Hepatocyte (in vitro differentiated cells): Measurements from ENCODE around the gene DCAF17. TPM values are rescaled to one million over a fixed set of nuclear protein-coding genes. Genes with fewer than 3 reads are reported as not detected.
"Not testable (repeated sequence)": the region's sequence is repeated elsewhere in the genome, so short reads cannot be mapped to it uniquely, and the experiment has no call there.

Experiments used
- DNase-seq: peaks from one replicate; pipeline ENCODE4 v3.0.0-alpha.2; 2016; ENCODE audit warnings: low spot score
- H2AFZ ChIP-seq: fragments of 200-600 bp; sonication (generic); 2 replicates; pipeline ENCODE4 v1.6.0; 2016; ENCODE audit warnings: antibody characterized with exemption, mild to moderate bottlenecking
- H3K27ac ChIP-seq: fragments of 200-600 bp; sonication (generic); 2 replicates; pipeline ENCODE4 v1.5.1; 2016; ENCODE audit warnings: mild to moderate bottlenecking
- H3K27me3 ChIP-seq: fragments of 200-600 bp; sonication (generic); 2 replicates; pipeline ENCODE4 v1.6.1; 2016
- H3K36me3 ChIP-seq: fragments of 200-600 bp; sonication (generic); replicated peaks from 2 replicates; pipeline ENCODE4 v1.5.1; 2016; ENCODE audit warnings: low read depth; ENCODE audit not compliant: insufficient read depth
- H3K4me1 ChIP-seq: fragments of 200-600 bp; sonication (generic); 2 replicates; pipeline ENCODE4 v1.5.1; 2016; ENCODE audit warnings: mild to moderate bottlenecking, moderate library complexity; ENCODE audit not compliant: insufficient read depth
- H3K4me2 ChIP-seq: fragments of 200-600 bp; sonication (generic); 2 replicates; pipeline ENCODE4 v1.6.0; 2016
- H3K4me3 ChIP-seq: fragments of 200-600 bp; sonication (generic); 2 replicates; pipeline ENCODE4 v1.5.1; 2016; ENCODE audit warnings: mild to moderate bottlenecking
- H3K79me2 ChIP-seq: fragments of 200-600 bp; sonication (generic); 2 replicates; pipeline ENCODE4 v1.6.0; 2017; ENCODE audit warnings: mild to moderate bottlenecking
- H3K9me2 ChIP-seq: fragments of 200-600 bp; sonication (generic); replicated peaks from 2 replicates; pipeline ENCODE4 v1.6.0; 2017; ENCODE audit warnings: mild to moderate bottlenecking; ENCODE audit not compliant: insufficient read depth
- H3K9me3 ChIP-seq: fragments of 200-600 bp; sonication (generic); 2 replicates; pipeline ENCODE4 v1.5.1; 2016; ENCODE audit warnings: low read depth, mild to moderate bottlenecking
- H4K20me1 ChIP-seq: fragments of 200-600 bp; sonication (generic); 2 replicates; pipeline ENCODE4 v1.6.0; 2016; ENCODE audit warnings: mild to moderate bottlenecking; ENCODE audit not compliant: insufficient read depth, poor library complexity, severe bottlenecking
- EZH2 ChIP-seq: fragments of 200-600 bp; sonication (generic); IDR thresholded peaks from 2 replicates; pipeline ENCODE4 v1.6.1; 2016; ENCODE audit warnings: antibody characterized with exemption, mild to moderate bottlenecking, borderline replicate concordance
- EZH2phosphoT487 ChIP-seq: fragments of 200-600 bp; sonication (generic); IDR thresholded peaks from one replicate; pipeline ENCODE4 v1.6.1; 2018; ENCODE audit warnings: antibody characterized with exemption, mild to moderate bottlenecking, low read depth, moderate library complexity; ENCODE audit not compliant: unreplicated experiment, severe bottlenecking
- WGBS: methylation state at CpG from one replicate; pipeline ENCODE4 v1.1.6; 2016; ENCODE audit warnings: low lambda C conversion rate; ENCODE audit errors: missing lambda C conversion rate; 5-methylcytosine and 5-hydroxymethylcytosine counted together
- polyA plus RNA-seq: library from polyadenylated mRNA; unstranded; fragments of >200 nt; fragmentation: Nextera tagmentation; extraction: Ambion mirVana; gene quantifications from 2 replicates; pipeline ENCODE4 v1.2.1, GENCODE V29; 2016
- total RNA-seq: library from RNA; depleted of rRNA; stranded (reverse); fragments of >200 nt; gene quantifications from 2 replicates; pipeline ENCODE4 v1.2.3, GENCODE V29; 2014
- TF ChIP-seq, protein P1 (sequence below): fragments of 200-600 bp; sonication (generic); IDR thresholded peaks from 2 replicates; pipeline ENCODE4 v1.5.1; 2016; ENCODE audit warnings: antibody characterized with exemption, mild to moderate bottlenecking; ENCODE audit not compliant: poor library complexity

DCAF17 gene
- total and polyA plus RNA-seq, 2 experiments from 2014 or later: 2.7 to 12.0 TPM

GRCh38 chr2:171530378-171530777 is 96.4 kb downstream of the DCAF17 start:
- no peak for DNase-seq
- Histone ChIP-seq H2AFZ (no peak overlapping the region), H3K27me3 (peaks cover 3% of the 10 kb centered on the region), H3K36me3 (no peaks in the 10 kb centered on the region), H3K27ac (no peak overlapping the region), H3K79me2 (peaks cover 22% of the 10 kb centered on the region), H3K4me3 (no peak overlapping the region), H4K20me1 (no peaks in the 10 kb centered on the region), H3K9me2 (no peaks in the 10 kb centered on the region), H3K4me1 (no peaks in the 10 kb centered on the region), H3K4me2 (no peak overlapping the region), H3K9me3 (no peaks in the 10 kb centered on the region)
- WGBS: 96% methylated on average over 4 of the region's 4 CpGs
- TF ChIP-seq EZH2 (no peak), EZH2phosphoT487 (no peak)
- TF ChIP-seq, protein P1, sequence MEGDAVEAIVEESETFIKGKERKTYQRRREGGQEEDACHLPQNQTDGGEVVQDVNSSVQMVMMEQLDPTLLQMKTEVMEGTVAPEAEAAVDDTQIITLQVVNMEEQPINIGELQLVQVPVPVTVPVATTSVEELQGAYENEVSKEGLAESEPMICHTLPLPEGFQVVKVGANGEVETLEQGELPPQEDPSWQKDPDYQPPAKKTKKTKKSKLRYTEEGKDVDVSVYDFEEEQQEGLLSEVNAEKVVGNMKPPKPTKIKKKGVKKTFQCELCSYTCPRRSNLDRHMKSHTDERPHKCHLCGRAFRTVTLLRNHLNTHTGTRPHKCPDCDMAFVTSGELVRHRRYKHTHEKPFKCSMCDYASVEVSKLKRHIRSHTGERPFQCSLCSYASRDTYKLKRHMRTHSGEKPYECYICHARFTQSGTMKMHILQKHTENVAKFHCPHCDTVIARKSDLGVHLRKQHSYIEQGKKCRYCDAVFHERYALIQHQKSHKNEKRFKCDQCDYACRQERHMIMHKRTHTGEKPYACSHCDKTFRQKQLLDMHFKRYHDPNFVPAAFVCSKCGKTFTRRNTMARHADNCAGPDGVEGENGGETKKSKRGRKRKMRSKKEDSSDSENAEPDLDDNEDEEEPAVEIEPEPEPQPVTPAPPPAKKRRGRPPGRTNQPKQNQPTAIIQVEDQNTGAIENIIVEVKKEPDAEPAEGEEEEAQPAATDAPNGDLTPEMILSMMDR: no peak

DNA sequence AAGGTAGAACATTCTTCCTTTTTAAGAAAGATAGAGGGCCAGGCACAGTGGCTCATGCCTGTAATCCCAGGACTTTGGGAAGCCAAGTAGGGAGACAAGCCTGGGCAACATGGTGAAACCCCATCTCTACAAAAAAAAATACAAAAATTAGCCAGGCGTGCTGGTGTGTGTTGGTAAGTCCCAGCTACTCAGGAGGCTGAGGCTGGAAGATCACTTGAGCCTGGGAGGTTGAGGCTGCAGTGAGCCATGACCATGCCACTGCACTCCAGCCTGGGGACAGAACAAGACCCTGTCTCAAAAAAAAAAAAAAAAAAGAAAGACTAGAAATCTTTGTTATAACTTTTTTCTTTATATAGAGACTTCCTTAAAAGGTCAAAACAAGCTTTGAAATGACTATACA is 96.8 kb downstream of the DCAF17 start:
- peak overlapping the region; percentile 5 for H3K4me2 ChIP-seq
- H3K9me3 ChIP-seq, H2AFZ ChIP-seq, H3K36me3 ChIP-seq, H3K27me3 ChIP-seq, H3K27ac ChIP-seq, H3K4me1 ChIP-seq, DNase-seq, H4K20me1 ChIP-seq, H3K9me2 ChIP-seq, H3K4me3 ChIP-seq: not testable (repeated sequence)
- WGBS: 89% methylated on average over 1 of the region's 1 CpG
- H3K79me2 ChIP-seq: peaks cover 19% of the 10 kb centered on the region

DNA sequence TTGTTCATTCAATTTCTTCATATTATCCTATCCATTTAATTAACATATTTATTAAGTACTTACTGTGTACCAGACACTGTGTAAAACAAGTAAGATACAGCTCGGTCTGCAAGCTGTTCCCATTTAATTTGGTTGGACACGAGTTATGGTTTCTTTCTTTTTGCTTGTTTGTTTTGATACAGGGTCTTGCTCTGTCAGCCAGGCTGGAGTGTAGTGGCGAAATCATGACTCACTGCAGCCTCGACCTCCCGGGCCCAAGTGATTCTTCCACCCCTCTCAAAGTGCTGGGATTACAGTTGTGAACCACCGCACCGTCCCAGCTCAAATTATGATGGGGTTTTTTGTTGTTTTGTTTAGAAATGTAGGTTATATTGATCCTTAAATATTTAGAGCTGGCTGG is 97.3 kb downstream of the DCAF17 start:
- Histone ChIP-seq H3K9me3 (no peaks in the 10 kb centered on the region), H3K4me3 (no peak overlapping the region), H3K4me1 (no peaks in the 10 kb centered on the region), H3K36me3 (no peaks in the 10 kb centered on the region), H3K27ac (peak overlapping the region; percentile 37), H2AFZ (no peak overlapping the region), H3K9me2 (no peaks in the 10 kb centered on the region), H3K4me2 (peak overlapping the region; percentile 5), H4K20me1 (no peaks in the 10 kb centered on the region), H3K79me2 (peaks cover 18% of the 10 kb centered on the region), H3K27me3 (no peaks in the 10 kb centered on the region)
- no peak for DNase-seq
- TF ChIP-seq EZH2: no peak
- TF ChIP-seq, protein P1: no peak
- TF ChIP-seq EZH2phosphoT487: no peak
- WGBS: 47% methylated on average over 7 of the region's 7 CpGs

- no peaks in the 10 kb centered on the region for H3K9me2 ChIP-seq
- H3K4me1 ChIP-seq: no peaks in the 10 kb centered on the region
- H3K79me2 ChIP-seq: peaks cover 12% of the 10 kb centered on the region
- H3K27me3 ChIP-seq: no peaks in the 10 kb centered on the region
- no peak for DNase-seq
- TF ChIP-seq, protein P1: no peak
- TF ChIP-seq EZH2phosphoT487 (no peak), EZH2 (no peak)
- no peak overlapping the region for H3K4me3 ChIP-seq
- no peaks in the 10 kb centered on the region for H4K20me1 ChIP-seq
- H2AFZ ChIP-seq: no peak overlapping the region
- WGBS: 84% methylated on average over 3 of the region's 3 CpGs
- no peaks in the 10 kb centered on the region for H3K36me3 ChIP-seq
- peak overlapping the region; percentile 37 for H3K27ac ChIP-seq
- H3K9me3 ChIP-seq: no peaks in the 10 kb centered on the region
- peak overlapping the region; percentile 5 for H3K4me2 ChIP-seq
These were observed 97.9 kb downstream of the DCAF17 start for GRCh38 chr2:171531836-171532450.
